Gastroesophageal sphincter (tissue), 4 donors: Measurements from ENCODE around the gene PLEKHG3. TPM values are rescaled to one million over a fixed set of nuclear protein-coding genes. Genes with fewer than 3 reads are reported as not detected.
A peak's percentile ranks its signal among the peaks of the same experiment; 100 is the strongest.

ENCODE experiments used
- ATAC-seq: fragments of 150-250 bp; one replicate; pipeline ENCODE4 v1.9.1; 2016; ENCODE audit warnings: mild to moderate bottlenecking, moderate library complexity
- H3K27ac ChIP-seq, 4 donors: fragments of 200-600 bp; sonication (generic) in 3 of 4; 1 replicate in 3 of 4; 2 replicates in 1 of 4; pipeline ENCODE4 v1.5.1; 2016 to 2019
- H3K27me3 ChIP-seq: fragments of 200-600 bp; sonication (generic); one replicate; pipeline ENCODE4 v1.5.1; 2019
- H3K36me3 ChIP-seq, 2 donors: fragments of 200-600 bp; sonication (generic); one replicate each; pipeline ENCODE4 v1.5.1; 2019; ENCODE audit warnings: control low read depth in 1 of 2
- H3K4me1 ChIP-seq, 3 donors: fragments of 200-600 bp; sonication (generic); 1 replicate in 2 of 3; 2 replicates in 1 of 3; pipeline ENCODE4 v1.5.1; 2016 to 2019; ENCODE audit warnings: control low read depth in 2 of 3
- H3K4me3 ChIP-seq, 2 donors: fragments of 200-600 bp; sonication (generic); one replicate each; pipeline ENCODE4 v1.5.1; 2019; ENCODE audit warnings: mild to moderate bottlenecking in 1 of 2, moderate library complexity in 1 of 2
- H3K9me3 ChIP-seq, 3 donors: fragments of 200-600 bp; sonication (generic); one replicate each; pipeline ENCODE4 v1.5.1; 2017 to 2019; ENCODE audit warnings: control low read depth in 2 of 3
- EP300 ChIP-seq: sonication (generic); formaldehyde crosslinking; IDR thresholded peaks from one replicate; pipeline ENCODE4 v1.6.1; 2017; ENCODE audit warnings: antibody characterized with exemption, mild to moderate bottlenecking
- POLR2A ChIP-seq, 2 donors: fragments of 450-650 bp; IDR thresholded peaks; one replicate each; pipeline ENCODE4 v1.6.1; 2017; ENCODE audit warnings: antibody characterized with exemption in 2 of 2, mild to moderate bottlenecking in 2 of 2, moderate library complexity in 1 of 2
- POLR2AphosphoS5 ChIP-seq: sonication (generic); formaldehyde crosslinking; IDR thresholded peaks from one replicate; pipeline ENCODE4 v1.6.1; 2017; ENCODE audit warnings: antibody characterized with exemption
- WGBS, 2 donors: methylation state at CpG; one replicate each; pipeline ENCODE4 v1.1.5; 2018; ENCODE audit warnings: low coverage in 1 of 2; 5-methylcytosine and 5-hydroxymethylcytosine counted together
- total RNA-seq, 4 donors: library from RNA; depleted of rRNA; stranded (reverse); fragments of >200 nt; gene quantifications; one replicate each; pipeline ENCODE4 v1.1.0, GENCODE V29; 2016
- TF ChIP-seq, protein P1 (sequence below), 4 experiments: fragments of 200-600 bp in 2 of 4; fragments of 450-650 bp in 2 of 4; sonication (generic) in 1 of 4; IDR thresholded peaks; one replicate each; pipeline ENCODE4 v1.5.1; 2017 to 2019; ENCODE audit warnings: antibody characterized with exemption in 4 of 4, mild to moderate bottlenecking in 2 of 4, moderate library complexity in 2 of 4

Gene PLEKHG3
- total RNA-seq, 4 donors from 2014 or later, result 44.2 to 79.4 (median 57.7) TPM

DNA sequence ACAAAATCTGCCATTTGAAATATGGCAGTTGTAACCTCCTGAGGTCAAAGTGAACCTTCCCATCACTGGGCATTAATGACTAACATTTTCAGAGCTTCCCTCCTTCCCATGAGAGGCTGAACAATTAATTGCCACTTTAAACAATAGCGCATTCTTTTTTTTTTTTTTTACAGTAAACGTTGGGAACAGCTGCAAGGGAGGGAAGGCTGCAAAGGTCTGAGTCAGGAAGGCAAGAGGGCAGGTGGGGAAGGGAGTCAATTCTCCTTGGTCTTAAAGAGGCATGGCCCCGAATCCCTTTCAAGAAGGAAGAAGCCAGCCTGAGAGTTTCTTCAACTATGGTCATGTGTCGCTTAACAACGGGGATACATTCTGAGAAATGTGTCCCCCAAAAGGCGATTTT is 41.0 kb upstream of the PLEKHG3 start:
- Histone ChIP-seq H3K4me3 (no peak overlapping the region), H3K9me3 (no peaks in the 10 kb centered on the region), H3K27me3 (no peaks in the 10 kb centered on the region), H3K4me1 (peaks cover 0 to 14% (median 0%) of the 10 kb centered on the region in 3 donors), H3K36me3 (no peaks in the 10 kb centered on the region), H3K27ac (no peak overlapping the region)
- ATAC-seq, result no peak
- no peak for TF ChIP-seq EP300
- TF ChIP-seq, protein P1, sequence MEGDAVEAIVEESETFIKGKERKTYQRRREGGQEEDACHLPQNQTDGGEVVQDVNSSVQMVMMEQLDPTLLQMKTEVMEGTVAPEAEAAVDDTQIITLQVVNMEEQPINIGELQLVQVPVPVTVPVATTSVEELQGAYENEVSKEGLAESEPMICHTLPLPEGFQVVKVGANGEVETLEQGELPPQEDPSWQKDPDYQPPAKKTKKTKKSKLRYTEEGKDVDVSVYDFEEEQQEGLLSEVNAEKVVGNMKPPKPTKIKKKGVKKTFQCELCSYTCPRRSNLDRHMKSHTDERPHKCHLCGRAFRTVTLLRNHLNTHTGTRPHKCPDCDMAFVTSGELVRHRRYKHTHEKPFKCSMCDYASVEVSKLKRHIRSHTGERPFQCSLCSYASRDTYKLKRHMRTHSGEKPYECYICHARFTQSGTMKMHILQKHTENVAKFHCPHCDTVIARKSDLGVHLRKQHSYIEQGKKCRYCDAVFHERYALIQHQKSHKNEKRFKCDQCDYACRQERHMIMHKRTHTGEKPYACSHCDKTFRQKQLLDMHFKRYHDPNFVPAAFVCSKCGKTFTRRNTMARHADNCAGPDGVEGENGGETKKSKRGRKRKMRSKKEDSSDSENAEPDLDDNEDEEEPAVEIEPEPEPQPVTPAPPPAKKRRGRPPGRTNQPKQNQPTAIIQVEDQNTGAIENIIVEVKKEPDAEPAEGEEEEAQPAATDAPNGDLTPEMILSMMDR (IDR thresholded peaks at IDR 0.05), result no peak
- 75 to 80% methylated on average over 3 to 6 of the region's 6 CpGs for WGBS, 2 donors

DNA sequence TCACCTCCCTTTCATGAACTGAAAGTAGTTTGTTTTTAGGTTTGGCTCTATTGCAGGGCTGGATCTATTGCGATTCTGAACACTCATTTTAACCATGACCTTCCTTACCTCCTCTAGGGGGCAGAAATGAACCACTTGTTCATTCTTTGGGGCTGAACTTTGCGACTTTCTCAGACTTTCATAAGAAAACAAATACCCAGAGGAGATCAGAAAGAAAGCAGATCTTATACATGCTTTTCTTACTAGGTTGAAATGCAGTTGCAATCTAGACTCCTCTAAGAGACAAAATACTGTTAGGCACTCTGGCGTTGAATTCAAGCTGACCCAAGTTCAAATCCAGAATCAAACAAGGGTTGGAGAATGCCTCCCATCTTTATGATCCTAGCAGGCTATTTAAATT is 32.6 kb upstream of the PLEKHG3 start:
- Histone ChIP-seq H3K27me3 (no peaks in the 10 kb centered on the region), H3K4me1 (peaks cover 0 to 14% (median 0%) of the 10 kb centered on the region in 3 donors), H3K27ac (no peak overlapping the region), H3K4me3 (no peak overlapping the region), H3K36me3 (no peaks in the 10 kb centered on the region), H3K9me3 (no peaks in the 10 kb centered on the region)
- WGBS, 2 donors, result 8 to 11% methylated on average over 3 of the region's 3 CpGs
- TF ChIP-seq POLR2AphosphoS5, result no peak
- TF ChIP-seq, protein P1 (IDR thresholded peaks at IDR 0.05), result peak; percentile 44 to 81 (median 80)
- no peak for TF ChIP-seq EP300
- no peak for TF ChIP-seq POLR2A (IDR thresholded peaks at IDR 0.05)
- ATAC-seq, result peak; percentile 35

DNA sequence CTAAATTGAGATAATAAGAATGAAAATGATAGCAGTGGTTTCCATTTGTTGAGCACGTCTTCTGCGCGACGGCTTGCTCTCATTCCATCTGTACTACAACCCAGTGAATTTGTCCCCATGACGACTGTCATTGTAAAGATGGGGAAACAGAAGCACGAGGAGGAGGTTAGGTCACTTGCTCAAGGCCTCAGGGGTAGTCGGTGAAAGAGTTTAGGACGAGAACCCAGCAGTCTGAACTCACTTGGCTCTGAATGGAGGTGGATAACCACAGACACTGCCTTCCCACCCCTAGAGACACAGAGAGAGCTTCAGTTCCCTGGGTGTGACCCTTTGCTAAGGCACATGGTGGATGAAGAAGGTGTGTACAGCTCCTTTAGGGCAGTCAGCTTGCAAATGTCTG is 30.9 kb upstream of the PLEKHG3 start:
- H3K4me1 ChIP-seq, result peaks cover 0 to 7% (median 0%) of the 10 kb centered on the region in 3 donors
- no peak for TF ChIP-seq POLR2A (IDR thresholded peaks at IDR 0.05)
- TF ChIP-seq EP300, result no peak
- TF ChIP-seq POLR2AphosphoS5, result no peak
- TF ChIP-seq, protein P1 (IDR thresholded peaks at IDR 0.05), result no peak
- H3K9me3 ChIP-seq, result no peaks in the 10 kb centered on the region
- no peak for ATAC-seq
- no peaks in the 10 kb centered on the region for H3K36me3 ChIP-seq
- H3K27ac ChIP-seq, result no peak overlapping the region
- H3K4me3 ChIP-seq, result no peak overlapping the region
- H3K27me3 ChIP-seq, result no peaks in the 10 kb centered on the region
- 91 to 94% methylated on average over 7 to 8 of the region's 8 CpGs for WGBS, 2 donors

DNA sequence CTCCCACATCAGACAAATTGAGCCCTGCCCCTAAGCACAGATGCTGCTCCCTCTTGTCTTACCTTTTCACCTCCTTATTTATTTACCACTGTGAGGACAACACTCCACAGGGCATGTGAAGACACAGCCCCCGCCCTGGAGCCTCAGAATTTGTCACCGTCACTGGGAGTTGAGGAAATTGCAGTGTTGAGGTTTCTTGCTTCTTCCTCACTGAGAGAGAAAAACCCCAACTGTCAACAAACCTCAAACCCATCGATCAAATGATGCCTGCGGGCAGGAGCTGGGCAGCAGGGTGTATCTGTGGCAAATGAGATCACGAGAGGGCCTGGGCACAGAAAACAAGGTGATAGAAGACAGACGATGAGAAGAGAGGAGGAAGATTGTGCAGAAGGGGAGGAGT is 30.5 kb upstream of the PLEKHG3 start:
- no peaks in the 10 kb centered on the region for H3K27me3 ChIP-seq
- WGBS, 2 donors, result 54% methylated on average over 5 of the region's 6 CpGs; no CpG with 5 or more reads in 1 of the 2 donors
- TF ChIP-seq, protein P1 (IDR thresholded peaks at IDR 0.05), result no peak
- no peak for TF ChIP-seq EP300
- no peak for TF ChIP-seq POLR2A (IDR thresholded peaks at IDR 0.05)
- TF ChIP-seq POLR2AphosphoS5, result no peak
- no peaks in the 10 kb centered on the region for H3K9me3 ChIP-seq
- H3K4me1 ChIP-seq, result peaks cover 0 to 7% (median 0%) of the 10 kb centered on the region in 3 donors
- no peak overlapping the region for H3K4me3 ChIP-seq
- no peak for ATAC-seq
- H3K36me3 ChIP-seq, result no peaks in the 10 kb centered on the region
- H3K27ac ChIP-seq, result no peak overlapping the region

DNA sequence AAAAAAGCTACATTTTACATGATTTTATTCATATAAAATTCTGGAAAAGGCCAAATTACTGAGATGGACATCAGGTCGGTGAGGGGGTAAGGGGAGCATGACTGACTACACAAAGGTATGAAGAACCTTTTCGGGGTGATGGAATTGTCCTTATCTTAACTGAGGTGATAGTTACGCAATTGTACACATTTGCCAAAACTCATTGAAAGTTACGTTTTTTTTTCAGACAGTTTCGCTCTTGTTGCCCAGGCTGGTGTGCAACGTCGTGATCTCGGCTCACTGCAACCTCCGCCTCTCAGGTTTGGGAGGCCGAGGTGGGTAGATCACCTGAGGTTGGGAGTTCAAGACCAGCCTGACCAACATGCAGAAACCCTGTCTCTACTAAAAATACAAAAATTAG is 29.4 kb upstream of the PLEKHG3 start:
- ATAC-seq, result no peak
- 78 to 79% methylated on average over 8 of the region's 10 CpGs for WGBS, 2 donors

More for the DNA sequence above, 29.4 kb upstream of the PLEKHG3 start:
- Histone ChIP-seq H3K36me3 (no peaks in the 10 kb centered on the region), H3K4me3 (no peak overlapping the region), H3K9me3 (no peaks in the 10 kb centered on the region), H3K4me1 (peaks cover 0 to 11% (median 0%) of the 10 kb centered on the region in 3 donors), H3K27me3 (no peaks in the 10 kb centered on the region), H3K27ac (no peak overlapping the region)
- no peak for TF ChIP-seq EP300
- TF ChIP-seq, protein P1 (IDR thresholded peaks at IDR 0.05), result no peak
- no peak for TF ChIP-seq POLR2A (IDR thresholded peaks at IDR 0.05)
- no peak for TF ChIP-seq POLR2AphosphoS5
